Neural progenitor cell (in vitro differentiated cells): Measurements from ENCODE around the gene SYNJ2.

ENCODE experiments used
- EZH2 ChIP-seq: fragments of 200-600 bp; sonication (generic); IDR thresholded peaks from 2 replicates; pipeline ENCODE4 v1.6.1; 2017; ENCODE audit warnings: antibody characterized with exemption, mild to moderate bottlenecking, moderate library complexity
- EZH2phosphoT487 ChIP-seq: fragments of 200-600 bp; sonication (generic); IDR thresholded peaks from 2 replicates; pipeline ENCODE4 v1.6.1; 2017; ENCODE audit warnings: antibody characterized with exemption
- TF ChIP-seq, protein P1 (sequence below): fragments of 200-600 bp; sonication (generic); IDR thresholded peaks from 2 replicates; pipeline ENCODE4 v1.5.1; 2017; ENCODE audit warnings: antibody characterized with exemption, mild to moderate bottlenecking

- TF ChIP-seq, protein P1, sequence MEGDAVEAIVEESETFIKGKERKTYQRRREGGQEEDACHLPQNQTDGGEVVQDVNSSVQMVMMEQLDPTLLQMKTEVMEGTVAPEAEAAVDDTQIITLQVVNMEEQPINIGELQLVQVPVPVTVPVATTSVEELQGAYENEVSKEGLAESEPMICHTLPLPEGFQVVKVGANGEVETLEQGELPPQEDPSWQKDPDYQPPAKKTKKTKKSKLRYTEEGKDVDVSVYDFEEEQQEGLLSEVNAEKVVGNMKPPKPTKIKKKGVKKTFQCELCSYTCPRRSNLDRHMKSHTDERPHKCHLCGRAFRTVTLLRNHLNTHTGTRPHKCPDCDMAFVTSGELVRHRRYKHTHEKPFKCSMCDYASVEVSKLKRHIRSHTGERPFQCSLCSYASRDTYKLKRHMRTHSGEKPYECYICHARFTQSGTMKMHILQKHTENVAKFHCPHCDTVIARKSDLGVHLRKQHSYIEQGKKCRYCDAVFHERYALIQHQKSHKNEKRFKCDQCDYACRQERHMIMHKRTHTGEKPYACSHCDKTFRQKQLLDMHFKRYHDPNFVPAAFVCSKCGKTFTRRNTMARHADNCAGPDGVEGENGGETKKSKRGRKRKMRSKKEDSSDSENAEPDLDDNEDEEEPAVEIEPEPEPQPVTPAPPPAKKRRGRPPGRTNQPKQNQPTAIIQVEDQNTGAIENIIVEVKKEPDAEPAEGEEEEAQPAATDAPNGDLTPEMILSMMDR = no peak
- TF ChIP-seq EZH2 = no peak
- TF ChIP-seq EZH2phosphoT487 = no peak
Measured at GRCh38 chr6:158068156-158068892, 86.7 kb downstream of the SYNJ2 start.
